Astrocyte of the cerebellum (primary cell): Measurements from ENCODE around the gene EFNB3.
A peak's percentile ranks its signal among the peaks of the same experiment; 100 is the strongest.

Experiments used
- DNase-seq: peaks from one replicate; pipeline ENCODE4 v3.0.0-alpha.2; 2011; ENCODE audit warnings: low read depth
- H3K4me3 ChIP-seq: 2 replicates; pipeline ENCODE4 v1.5.1; 2011; ENCODE audit warnings: mild to moderate bottlenecking, low read depth, low read length, moderate library complexity
- CTCF ChIP-seq: IDR thresholded peaks from 2 replicates; pipeline ENCODE4 v1.5.1; 2012; ENCODE audit warnings: low read length, low read depth, moderate library complexity, mild to moderate bottlenecking; ENCODE audit errors: missing control alignments
- in situ Hi-C: cut with HindIII; loops from 2 replicates; pipeline ENCODE4 v1.10.0; 2017; ENCODE audit warnings: low sequenced_read_pairs

EFNB3 gene

GRCh38 chr17:7687072-7687907 lies 17.7 kb upstream of the EFNB3 start, which contains the start of gene TP53:
Gene TP53, minus strand, starts transcription at chr17:7687490. Its CDS starts 10,896 bp downstream, at chr17:7676594.
- peak; percentile 81 for DNase-seq
- TF ChIP-seq CTCF, result no peak
- H3K4me3 ChIP-seq, result peak within 1 kb of the TSS; percentile 60
- in situ Hi-C loops, result no loop called here

- DNase-seq, result peak; percentile 98
- TF ChIP-seq CTCF, result peak; percentile 97
- in situ Hi-C loops, result no loop called here
Measured at GRCh38 chr17:7687908-7688807, 16.8 kb upstream of the EFNB3 start, which contains the start of gene WRAP53. Gene WRAP53, plus strand, starts transcription at chr17:7688477. Its CDS starts 172 bp downstream, at chr17:7688649.

GRCh38 chr17:7688808-7689316 lies 16.1 kb upstream of the EFNB3 start:
- H3K4me3 ChIP-seq, result peak overlapping the region; percentile 60
- in situ Hi-C loops, result no loop called here
- TF ChIP-seq CTCF, result no peak
- no peak for DNase-seq

More at GRCh38 chr17:7687908-7688807, 16.8 kb upstream of the EFNB3 start, which contains the start of gene WRAP53:
- H3K4me3 ChIP-seq, result peak within 1 kb of the TSS; percentile 60

- in situ Hi-C loops, result no loop called here
- H3K4me3 ChIP-seq, result no peak overlapping the region
- TF ChIP-seq CTCF, result no peak
- DNase-seq, result no peak
Measured at GRCh38 chr17:7695586-7695985, 9.4 kb upstream of the EFNB3 start.

- no peak for DNase-seq
- no peak for TF ChIP-seq CTCF
- in situ Hi-C loops, result no loop called here
- H3K4me3 ChIP-seq, result no peak overlapping the region
Measured at GRCh38 chr17:7697828-7698588, 7.0 kb upstream of the EFNB3 start.

GRCh38 chr17:7700510-7700909 lies 4.5 kb upstream of the EFNB3 start:
- H3K4me3 ChIP-seq, result no peak overlapping the region
- in situ Hi-C loops, result no loop called here
- no peak for DNase-seq
- no peak for TF ChIP-seq CTCF
